ENCODE data around the gene ACAT2. TPM values are rescaled to one million over a fixed set of nuclear protein-coding genes. Genes with fewer than 3 reads are reported as not detected.
A peak's percentile ranks its signal among the peaks of the same experiment; 100 is the strongest.

The ACAT2 gene
- total RNA-seq, 1 experiment from 2014 or later, result 156 TPM

DNA sequence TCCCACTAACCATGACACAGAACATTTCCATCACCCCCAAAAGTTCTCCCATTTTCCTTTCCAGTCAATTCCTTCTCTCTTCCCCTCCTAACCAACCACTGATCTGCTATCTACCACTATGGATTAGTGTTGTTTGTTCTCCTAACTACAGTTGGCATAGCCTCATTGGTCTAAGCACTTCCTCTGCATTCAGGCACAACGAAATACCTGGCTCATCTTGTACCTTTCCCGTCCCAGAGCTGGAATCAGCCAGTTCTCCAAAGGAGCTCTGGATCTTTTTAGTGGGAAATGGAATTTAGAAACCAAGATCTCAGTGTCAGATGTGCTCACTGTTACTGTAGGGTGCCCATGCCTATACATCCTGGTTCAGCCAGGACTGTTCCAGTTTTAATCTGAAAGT is 38.6 kb upstream of the ACAT2 start:
- H3K9ac ChIP-seq (ENCODE audit: extremely low read depth, insufficient read length, low read length), result peak overlapping the region; percentile 38
- WGBS (ENCODE audit: extremely low coverage, insufficient read length, low lambda C conversion rate), result no CpG with 5 or more reads among the region's 2 CpGs
- no peak overlapping the region for H3K4ac ChIP-seq (ENCODE audit: low read depth, low read length)
- no peak overlapping the region for H3K27ac ChIP-seq (ENCODE audit: insufficient read length, low read depth, low read length)
- Mint-ChIP-seq H3K27ac (peak overlapping the region in 2 of 3 experiments; percentile 11 to 59; a peak in 4 of 7 replicates), H3K36me3 (ENCODE audit: insufficient read depth in 1 of 3, low read depth in 3 of 3) (peaks cover 5 to 14% (median 11%) of the 10 kb centered on the region in 3 experiments), H3K4me3 (no peak overlapping the region), H3K4me1 (peaks cover 12 to 18% of the 10 kb centered on the region in 2 experiments), H3K9me3 (no peaks in the 10 kb centered on the region; a peak in 2 of 5 replicates), H3K27me3 (ENCODE audit: low read depth) (no peaks in the 10 kb centered on the region; the same call in 1 of the 2 replicates)
- no peaks in the 10 kb centered on the region for H4K20me1 ChIP-seq (ENCODE audit: control insufficient read depth, insufficient read depth, insufficient read length)
- no peaks in the 10 kb centered on the region for H3K79me1 ChIP-seq (ENCODE audit: insufficient read depth, low read depth, low read length, poor library complexity, severe bottlenecking)
- H2BK120ac ChIP-seq (ENCODE audit: low read depth, low read length, poor library complexity, severe bottlenecking), result no peak overlapping the region
- no peak overlapping the region for H3K56ac ChIP-seq (ENCODE audit: insufficient read length, low read depth, low read length)
- no peaks in the 10 kb centered on the region for H3K27me3 ChIP-seq (ENCODE audit: insufficient read depth, low read length)
- H3K4me2 ChIP-seq (ENCODE audit: insufficient read depth, insufficient read length, low read length), result peak overlapping the region; percentile 13
- no peaks in the 10 kb centered on the region for H3K9me3 ChIP-seq (ENCODE audit: control insufficient read depth, low read depth, low read length)
- no peaks in the 10 kb centered on the region for H3K4me1 ChIP-seq (ENCODE audit: insufficient read depth, low read length)
- no peak overlapping the region for H3K23ac ChIP-seq (ENCODE audit: insufficient read length, low read depth, low read length)
- no peak for DNase-seq
- peak overlapping the region; percentile 46 for H4K8ac ChIP-seq (replicated peaks; ENCODE audit: insufficient read length, low read depth, low read length)
- H3K18ac ChIP-seq (ENCODE audit: insufficient read length, low read depth, low read length), result no peak overlapping the region
- no peak overlapping the region for H2BK15ac ChIP-seq (ENCODE audit: low read depth, low read length)
- H3K79me2 ChIP-seq (ENCODE audit: insufficient read depth, low read length), result peaks cover 12% of the 10 kb centered on the region; the same call in 1 of the 2 replicates
- TF ChIP-seq CTCF (conservative IDR thresholded peaks at IDR 0.05), result no peak
- no peaks in the 10 kb centered on the region for H3K23me2 ChIP-seq (ENCODE audit: insufficient read length, low read depth, low read length, poor library complexity, severe bottlenecking)
- no peak overlapping the region for H3K14ac ChIP-seq (ENCODE audit: insufficient read depth, low read length)
- H4K5ac ChIP-seq (ENCODE audit: insufficient read length, low read depth, low read length), result peak overlapping the region; percentile 9
- H2BK12ac ChIP-seq (ENCODE audit: insufficient read length, low read depth, low read length), result no peak overlapping the region
- no peak overlapping the region for H3T11ph ChIP-seq (ENCODE audit: low read length)
- H2AFZ ChIP-seq (ENCODE audit: low read length), result no peak overlapping the region
- H2AK5ac ChIP-seq (ENCODE audit: insufficient read length, low read length), result no peak overlapping the region
- H2BK20ac ChIP-seq (ENCODE audit: low read depth, low read length, poor library complexity, severe bottlenecking), result no peak overlapping the region
- no peak overlapping the region for H4K91ac ChIP-seq (ENCODE audit: insufficient read length, low read depth, low read length)
- H2BK5ac ChIP-seq (ENCODE audit: insufficient read length, low read length), result no peak overlapping the region

Data from H9 (cell line).